NB4 (cell line): ENCODE data around the gene CCNB1IP1.
"Not testable (repeated sequence)": the region's sequence is repeated elsewhere in the genome, so short reads cannot be mapped to it uniquely, and the experiment has no call there.

Source experiments
- DNase-seq: peaks from one replicate; pipeline ENCODE4 v3.0.0; 2010; ENCODE audit warnings: low read depth
- H3K4me3 ChIP-seq: one replicate; pipeline ENCODE4 v1.5.1; 2011; ENCODE audit warnings: mild to moderate bottlenecking, low read depth, low read length, moderate library complexity
- CTCF ChIP-seq: IDR thresholded peaks from one replicate; pipeline ENCODE4 v1.5.1; 2012; ENCODE audit warnings: low read depth, low read length
- MAX ChIP-seq: IDR thresholded peaks from 2 replicates; pipeline ENCODE4 v1.6.1; 2011; ENCODE audit warnings: low read depth, low read length
- MYC ChIP-seq: IDR thresholded peaks from 2 replicates; pipeline ENCODE4 v1.6.1; 2011; ENCODE audit warnings: low read depth, low read length
- POLR2A ChIP-seq: IDR thresholded peaks from 2 replicates; pipeline ENCODE4 v1.6.1; 2011; ENCODE audit warnings: mild to moderate bottlenecking; ENCODE audit not compliant: insufficient read length; ENCODE audit errors: extremely low read depth

CCNB1IP1 gene

GRCh38 chr14:20343092-20343861 is 10.2 kb upstream of the CCNB1IP1 start, which contains the start of gene PARP2:
Gene PARP2 (plus strand): TSS chr14:20343635. CDS start chr14:20343642, 7 bp downstream.
- peak; percentile 96 for TF ChIP-seq POLR2A
- peak; percentile 42 for TF ChIP-seq MYC
- no peak for TF ChIP-seq CTCF
- DNase-seq: peak; percentile 99
- H3K4me3 ChIP-seq: peak within 1 kb of the TSS; percentile 87

- DNase-seq: no peak
- TF ChIP-seq MYC (no peak), POLR2A (no peak), CTCF (no peak), MAX (no peak)
- peak overlapping the region; percentile 76 for H3K4me3 ChIP-seq
Observed at GRCh38 chr14:20341646-20342045, 8.6 kb upstream of the CCNB1IP1 start.

- H3K4me3 ChIP-seq, DNase-seq: not testable (repeated sequence)
Observed at GRCh38 chr14:20341032-20341431, 8.0 kb upstream of the CCNB1IP1 start.

GRCh38 chr14:20334017-20334416 is 938 bp upstream of the CCNB1IP1 start:
- no peak overlapping the region for H3K4me3 ChIP-seq
- no peak for DNase-seq
- no peak for TF ChIP-seq CTCF
- no peak for TF ChIP-seq POLR2A
- TF ChIP-seq MAX: no peak
- TF ChIP-seq MYC: no peak

GRCh38 chr14:20333494-20333841 is 389 bp upstream of the CCNB1IP1 start:
- H3K4me3 ChIP-seq: peak overlapping the region; percentile 95
- TF ChIP-seq POLR2A (no peak), MAX (no peak), MYC (no peak), CTCF (no peak)
- no peak for DNase-seq

GRCh38 chr14:20332431-20332787 is 670 bp downstream of the CCNB1IP1 start:
- no peak for TF ChIP-seq POLR2A
- no peak for TF ChIP-seq MYC
- H3K4me3 ChIP-seq: peak overlapping the region; percentile 95
- no peak for DNase-seq

- no peak for DNase-seq
- TF ChIP-seq MYC: no peak
- TF ChIP-seq MAX: 0 out of 2 replicates have a peak, but pooled peaks have one; percentile 15
- peak overlapping the region; percentile 48 for H3K4me3 ChIP-seq
Observed at GRCh38 chr14:20331053-20331613, 1.9 kb downstream of the CCNB1IP1 start.
